KOPT-K1 (cell line): Measurements from ENCODE around the gene AFAP1.

ENCODE experiments used
- H3K27ac ChIP-seq: fragments of 200-600 bp; sonication (generic); 2 replicates; pipeline ENCODE4 v1.5.1; 2016; ENCODE audit warnings: antibody characterized with exemption, mild to moderate bottlenecking, low read depth, low read length; ENCODE audit not compliant: poor library complexity, severe bottlenecking
- H3K36me3 ChIP-seq: fragments of 200-600 bp; sonication (generic); 2 replicates; pipeline ENCODE4 v1.5.1; 2017; ENCODE audit warnings: antibody characterized with exemption, mild to moderate bottlenecking, low read length, moderate library complexity; ENCODE audit not compliant: insufficient read depth
- H3K9me3 ChIP-seq: fragments of 200-600 bp; sonication (generic); 2 replicates; pipeline ENCODE4 v1.5.1; 2017; ENCODE audit warnings: antibody characterized with exemption, low read length, mild to moderate bottlenecking; ENCODE audit not compliant: insufficient read depth, poor library complexity, severe bottlenecking

AFAP1 gene

GRCh38 chr4:7902826-7903225 lies 36.8 kb downstream of the AFAP1 start:
- Histone ChIP-seq H3K36me3 (no peaks in the 10 kb centered on the region), H3K9me3 (no peaks in the 10 kb centered on the region), H3K27ac (no peak overlapping the region)

DNA sequence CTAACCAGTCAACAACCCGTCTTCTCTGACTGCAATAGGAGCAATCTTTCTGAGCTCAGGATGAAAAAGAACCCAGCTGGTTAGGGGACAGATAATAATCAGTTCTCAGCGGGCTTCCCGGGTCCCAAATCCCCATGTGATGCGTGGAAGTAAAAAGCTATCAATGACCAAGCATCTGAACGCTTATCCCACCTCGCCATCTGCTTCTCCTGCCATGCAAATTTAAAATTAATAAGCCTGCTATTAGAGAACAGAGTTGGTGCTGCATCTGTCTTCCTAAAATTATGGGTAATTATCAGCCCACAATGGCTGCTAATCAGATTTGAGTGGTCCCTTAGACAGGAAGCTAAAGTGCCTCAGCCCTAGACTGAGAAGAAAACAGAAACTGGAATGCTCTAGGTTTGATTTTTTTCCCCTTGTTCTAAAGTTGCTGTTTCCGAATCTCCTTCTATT lies 37.5 kb downstream of the AFAP1 start:
- no peaks in the 10 kb centered on the region for H3K36me3 ChIP-seq
- H3K27ac ChIP-seq, result no peak overlapping the region
- H3K9me3 ChIP-seq, result no peaks in the 10 kb centered on the region

DNA sequence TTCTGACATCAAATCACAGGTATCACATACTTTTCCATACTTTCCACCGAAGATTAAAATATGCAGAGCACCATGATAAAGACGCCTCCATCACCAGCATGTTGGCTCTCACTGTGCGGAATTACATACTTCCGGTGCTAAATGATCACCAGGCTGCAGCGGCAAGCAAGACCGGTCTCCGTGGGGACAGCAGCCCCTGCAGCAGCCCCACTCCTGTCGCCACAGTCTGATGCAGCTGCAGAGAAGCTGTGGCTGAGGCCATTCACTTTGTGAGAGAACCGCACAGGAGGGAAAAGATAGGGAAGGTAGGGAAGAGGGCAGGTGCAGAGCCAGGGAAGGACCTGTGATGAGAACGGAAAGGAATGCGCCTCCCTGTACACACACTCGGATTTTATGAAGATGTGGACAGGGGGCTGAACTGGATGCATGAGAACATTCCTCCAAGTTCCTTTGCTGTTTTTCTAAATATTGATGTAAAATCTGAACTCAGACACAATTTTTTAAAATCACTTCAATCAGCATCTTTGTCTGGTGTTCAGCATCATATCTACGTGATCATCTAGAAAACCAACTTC lies 38.3 kb downstream of the AFAP1 start:
- Histone ChIP-seq H3K36me3 (no peaks in the 10 kb centered on the region), H3K9me3 (no peaks in the 10 kb centered on the region), H3K27ac (no peak overlapping the region)

GRCh38 chr4:7900334-7900909 lies 39.2 kb downstream of the AFAP1 start:
- Histone ChIP-seq H3K27ac (no peak overlapping the region), H3K9me3 (no peaks in the 10 kb centered on the region), H3K36me3 (no peaks in the 10 kb centered on the region)

GRCh38 chr4:7899184-7899869 lies 40.3 kb downstream of the AFAP1 start:
- Histone ChIP-seq H3K9me3 (no peaks in the 10 kb centered on the region), H3K27ac (no peak overlapping the region), H3K36me3 (no peaks in the 10 kb centered on the region)

DNA sequence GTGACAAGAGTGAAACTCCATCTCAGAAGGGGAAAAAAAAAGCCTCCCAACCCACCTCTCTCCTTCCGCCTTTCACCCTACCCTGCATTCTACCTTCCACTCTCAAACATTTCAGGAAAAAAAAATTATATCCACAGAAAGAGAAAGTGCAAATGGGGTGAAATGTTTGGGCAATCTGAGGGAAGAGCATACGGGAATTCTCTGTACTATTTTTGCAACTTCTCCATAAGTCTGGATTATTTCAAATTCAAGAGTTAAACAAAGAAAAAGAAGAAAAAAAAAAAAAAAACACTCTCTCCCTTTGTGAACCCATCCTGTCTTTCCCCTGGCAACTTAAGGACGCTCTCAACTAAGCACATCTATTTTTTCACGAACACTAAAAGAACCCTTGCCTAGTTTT lies 41.3 kb downstream of the AFAP1 start:
- H3K9me3 ChIP-seq, result no peaks in the 10 kb centered on the region
- no peak overlapping the region for H3K27ac ChIP-seq
- H3K36me3 ChIP-seq, result no peaks in the 10 kb centered on the region

DNA sequence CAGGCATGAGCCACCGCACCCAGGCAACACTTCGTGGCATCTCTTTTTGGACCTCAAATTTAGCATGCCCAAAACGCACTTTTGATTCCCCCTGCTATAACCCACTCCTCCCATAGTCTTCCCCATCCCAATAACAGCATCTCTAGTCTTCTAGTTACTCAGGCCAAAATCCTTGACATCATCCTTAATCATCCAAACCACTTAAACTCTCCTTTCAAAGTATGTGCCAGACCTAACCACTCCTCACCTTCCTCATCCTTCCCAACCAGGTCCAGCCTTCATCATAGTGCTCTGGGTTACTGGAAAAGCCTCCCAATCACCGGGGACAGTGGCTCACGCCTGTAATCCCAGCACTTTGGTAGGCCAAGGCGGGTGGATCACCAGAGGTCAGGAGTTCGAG lies 41.9 kb downstream of the AFAP1 start:
- Histone ChIP-seq H3K9me3 (no peaks in the 10 kb centered on the region), H3K27ac (no peak overlapping the region), H3K36me3 (no peaks in the 10 kb centered on the region)

GRCh38 chr4:7894677-7895181 lies 44.9 kb downstream of the AFAP1 start:
- no peaks in the 10 kb centered on the region for H3K36me3 ChIP-seq
- H3K27ac ChIP-seq, result no peak overlapping the region
- no peaks in the 10 kb centered on the region for H3K9me3 ChIP-seq

DNA sequence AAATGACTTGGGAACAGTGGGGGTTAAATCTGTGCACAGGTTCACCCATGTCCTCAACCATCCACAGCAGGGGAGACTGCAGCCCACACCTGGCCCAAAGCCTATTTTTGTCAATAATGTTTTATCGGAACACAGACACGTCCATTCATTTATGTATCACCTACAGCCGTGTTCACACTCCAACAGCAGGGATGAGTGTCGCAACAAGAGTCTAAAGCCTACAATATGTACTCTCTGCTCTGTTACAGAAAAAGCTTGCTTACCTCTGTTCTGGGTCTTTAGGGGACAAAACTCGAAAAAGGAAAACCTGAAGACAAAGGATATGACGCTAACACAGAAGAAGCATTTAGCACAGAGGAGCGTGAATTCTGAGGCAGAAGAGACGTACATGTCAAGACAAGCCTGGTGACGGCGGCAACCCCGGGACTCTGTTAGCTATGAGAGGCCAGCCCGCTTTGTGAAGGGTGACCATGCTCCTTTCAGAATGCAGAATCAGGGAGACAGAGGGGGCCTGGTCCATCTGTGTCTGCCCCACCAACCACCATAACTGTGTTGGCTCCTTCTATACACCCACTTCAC lies 45.5 kb downstream of the AFAP1 start:
- H3K36me3 ChIP-seq, result no peaks in the 10 kb centered on the region
- H3K27ac ChIP-seq, result no peak overlapping the region
- H3K9me3 ChIP-seq, result no peaks in the 10 kb centered on the region

DNA sequence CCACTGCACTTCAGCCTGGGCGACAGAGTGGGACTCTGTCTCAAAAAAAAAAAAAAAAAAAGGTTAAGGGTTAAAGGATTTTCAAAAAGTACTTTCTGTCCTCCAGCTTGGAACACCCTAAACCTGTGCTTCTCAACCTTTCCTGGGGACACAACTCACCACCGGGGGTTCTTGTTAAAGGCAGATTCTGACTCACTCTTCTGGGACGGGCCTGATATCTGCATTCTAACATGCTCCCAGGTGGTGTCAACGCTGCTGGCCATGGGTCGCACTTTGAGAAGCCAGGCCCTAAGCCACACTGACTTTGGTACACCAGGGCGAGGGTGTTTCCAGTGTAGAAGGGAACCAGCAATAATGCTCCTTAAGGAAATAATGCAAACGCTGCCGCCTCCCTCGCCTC lies 46.1 kb downstream of the AFAP1 start:
- no peak overlapping the region for H3K27ac ChIP-seq
- H3K9me3 ChIP-seq, result no peaks in the 10 kb centered on the region
- no peaks in the 10 kb centered on the region for H3K36me3 ChIP-seq

DNA sequence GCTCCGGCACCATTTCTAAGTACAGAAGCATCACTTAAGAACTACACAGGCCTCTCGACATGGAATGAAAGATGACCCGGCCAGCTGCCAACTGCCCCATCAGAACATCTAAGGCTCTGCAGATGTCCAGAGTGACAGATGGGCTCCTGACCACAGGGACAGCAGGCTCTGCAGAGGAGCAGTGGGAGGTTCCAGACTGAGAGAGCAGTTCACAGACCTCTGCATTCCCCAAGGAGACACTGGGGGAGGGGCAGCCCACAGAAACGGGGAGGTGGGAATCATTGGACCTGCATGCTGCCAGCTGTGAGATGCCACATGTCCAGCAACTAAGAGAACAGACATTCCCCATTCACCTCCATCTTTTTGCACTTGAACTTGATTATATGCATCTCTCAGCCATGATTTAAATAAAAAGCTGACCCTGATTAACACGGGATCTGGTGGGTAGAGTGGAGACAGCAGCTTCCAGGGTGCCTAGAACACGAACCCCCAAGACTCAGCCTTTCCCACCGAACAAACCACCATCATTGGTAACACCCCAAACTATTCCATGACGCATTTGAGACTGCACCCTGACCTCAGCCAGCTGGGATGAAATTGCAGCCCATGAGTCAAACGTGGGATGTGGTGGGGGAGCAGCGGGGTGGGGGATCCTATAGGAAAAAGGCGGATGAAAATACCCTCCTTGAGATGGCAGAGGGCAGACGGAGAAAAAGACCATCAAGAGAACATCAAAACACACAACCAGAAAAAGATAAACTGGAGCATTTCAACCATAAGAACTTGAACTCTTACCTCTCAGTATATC lies 47.2 kb downstream of the AFAP1 start:
- H3K36me3 ChIP-seq, result no peaks in the 10 kb centered on the region
- no peak overlapping the region for H3K27ac ChIP-seq
- peaks cover 7% of the 10 kb centered on the region for H3K9me3 ChIP-seq

- Histone ChIP-seq H3K27ac (no peak overlapping the region), H3K9me3 (peaks cover 7% of the 10 kb centered on the region), H3K36me3 (no peaks in the 10 kb centered on the region)
Observed at GRCh38 chr4:7890635-7891393, 48.8 kb downstream of the AFAP1 start.

DNA sequence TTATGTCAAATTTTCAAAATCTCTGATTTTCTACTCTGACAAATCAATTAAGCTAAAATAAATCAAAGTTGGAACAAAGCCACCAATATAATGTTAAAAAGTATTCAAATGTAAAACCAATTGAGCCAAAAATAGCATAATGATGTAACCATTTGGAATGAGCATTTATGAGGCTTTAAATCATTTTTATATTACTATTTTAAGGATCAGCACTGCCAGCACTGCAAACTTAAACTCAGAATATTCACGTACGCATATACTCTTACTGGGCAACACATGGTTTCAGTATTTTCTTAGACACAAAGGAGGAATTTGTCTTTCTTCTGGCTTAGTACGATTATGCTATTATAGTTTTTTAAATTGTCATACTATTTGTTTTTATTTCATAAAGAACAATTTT lies 52.2 kb downstream of the AFAP1 start:
- Histone ChIP-seq H3K36me3 (no peaks in the 10 kb centered on the region), H3K9me3 (peaks cover 7% of the 10 kb centered on the region), H3K27ac (no peak overlapping the region)
